Common myeloid progenitor, CD34-positive (primary cell): ENCODE measurements around the gene UBAP2L. TPM values are rescaled to one million over a fixed set of nuclear protein-coding genes. Genes with fewer than 3 reads are reported as not detected.

Experiments
- CTCF ChIA-PET: fragments of 350-600 bp; sonication (Branson Sonifier 250); formaldehyde crosslinking; loops from one replicate; lab custom pipeline; 2021; ENCODE audit warnings: antibody characterized with exemption; lab: Charles Lee
- POLR2A ChIA-PET: fragments of 350-600 bp; sonication (Branson Sonifier 250); formaldehyde crosslinking; loops from one replicate; lab custom pipeline; 2021; ENCODE audit warnings: antibody characterized with exemption; lab: Charles Lee
- DNase-seq, 3 donors: peaks; one replicate each; pipeline versions ENCODE4 v3.0.0 to v3.0.0-alpha.2; 2013
- H3K27ac ChIP-seq, 2 experiments: 1 replicate in 1 of 2; 2 replicates in 1 of 2; pipeline ENCODE4 v1.7.0; 2013; ENCODE audit warnings: inconsistent platforms in 2 of 2, low read length in 2 of 2, mild to moderate bottlenecking in 2 of 2, low read depth in 1 of 2, moderate library complexity in 1 of 2; ENCODE audit not compliant: severe bottlenecking in 2 of 2, insufficient read depth in 1 of 2, poor library complexity in 1 of 2
- H3K27me3 ChIP-seq, 5 experiments: replicated peaks in 2 of 5; 1 replicate in 3 of 5; 2 replicates in 2 of 5; pipeline versions ENCODE4 v1.6.1 to v1.7.0; 2013; ENCODE audit warnings: low read length in 4 of 5, mild to moderate bottlenecking in 2 of 5, moderate library complexity in 2 of 5, inconsistent platforms in 1 of 5; ENCODE audit not compliant: insufficient read depth in 5 of 5, control insufficient read depth in 4 of 5
- H3K36me3 ChIP-seq, 4 experiments: 1 replicate in 2 of 4; 2 replicates in 2 of 4; pipeline versions ENCODE4 v1.6.1 to v1.7.0; 2013; ENCODE audit warnings: low read length in 3 of 4, control low read depth in 1 of 4, mild to moderate bottlenecking in 1 of 4; ENCODE audit not compliant: control insufficient read depth in 4 of 4, insufficient read depth in 4 of 4
- H3K4me1 ChIP-seq, 4 experiments: 1 replicate in 3 of 4; 2 replicates in 1 of 4; pipeline versions ENCODE4 v1.6.1 to v1.7.1; 2013; ENCODE audit warnings: low read length in 3 of 4, mild to moderate bottlenecking in 3 of 4, control low read depth in 1 of 4, inconsistent platforms in 1 of 4, moderate library complexity in 1 of 4; ENCODE audit not compliant: control insufficient read depth in 4 of 4, insufficient read depth in 4 of 4; ENCODE audit errors: control extremely low read depth in 1 of 4
- H3K4me3 ChIP-seq, 7 experiments: 1 replicate in 4 of 7; 2 replicates in 3 of 7; pipeline versions ENCODE4 v1.5.1 to v1.7.0; 2013; ENCODE audit warnings: mild to moderate bottlenecking in 7 of 7, low read length in 6 of 7, moderate library complexity in 6 of 7, inconsistent platforms in 2 of 7, low read depth in 2 of 7, control low read depth in 1 of 7; ENCODE audit not compliant: insufficient read depth in 4 of 7, control insufficient read depth in 1 of 7; ENCODE audit errors: extremely low read depth in 1 of 7
- H3K9me3 ChIP-seq, 5 experiments: 1 replicate in 4 of 5; 2 replicates in 1 of 5; pipeline versions ENCODE4 v1.6.1 to v1.7.1; 2013; ENCODE audit warnings: low read length in 4 of 5, mild to moderate bottlenecking in 2 of 5, inconsistent platforms in 1 of 5, low read depth in 1 of 5, moderate library complexity in 1 of 5; ENCODE audit not compliant: control insufficient read depth in 4 of 5, insufficient read depth in 2 of 5; ENCODE audit errors: control extremely low read depth in 1 of 5
- WGBS: methylation state at CpG from one replicate; pipeline ENCODE4 v1.1.5; 2013; ENCODE audit not compliant: insufficient coverage; 5-methylcytosine and 5-hydroxymethylcytosine counted together
- polyA plus RNA-seq: library from polyadenylated mRNA; unstranded; fragments of 120-200 nt; gene quantifications from one replicate; pipeline ENCODE4 v1.2.1, GENCODE V29; 2013

The UBAP2L gene
- 136 TPM for polyA plus RNA-seq

GRCh38 chr1:154220071-154220969 is at the start of gene UBAP2L:
Gene UBAP2L, plus strand, starts transcription at chr1:154220955. Its CDS starts 4,169 bp downstream, at chr1:154225124.
- Histone ChIP-seq H3K9me3 (no peaks in the 10 kb centered on the region), H3K27me3 (no peaks in the 10 kb centered on the region), H3K4me1 (peaks cover 28 to 42% (median 33%) of the 10 kb centered on the region in 4 experiments), H3K36me3 (peaks cover 8 to 36% (median 18%) of the 10 kb centered on the region in 4 experiments), H3K27ac (peak within 1 kb of the TSS; percentile 99), H3K4me3 (peak within 1 kb of the TSS; percentile 74 to 100 (median 95))
- ChIA-PET POLR2A (interaction anchor here (1.6 to 2.0 kb wide), 2 partner anchors 38 to 43 kb away, joined by 3 to 8 read pairs; no protein-coding TSS in a partner anchor), CTCF (interaction anchor here (1.3 kb wide), 1 partner anchor 16 kb away, joined by 3 read pairs; no protein-coding TSS in a partner anchor)
- DNase-seq: peak; percentile 99 to 100 (median 99)
- WGBS: under 1% methylated on average over 60 of the region's 73 CpGs

GRCh38 chr1:154171223-154171583 is 49.6 kb upstream of the UBAP2L start:
- peaks cover 43 to 88% (median 66%) of the 10 kb centered on the region in 4 experiments for H3K36me3 ChIP-seq
- POLR2A ChIA-PET: interaction anchor here (0.6 kb wide), 1 partner anchor 64 kb away, joined by 3 read pairs; no protein-coding TSS in a partner anchor
- peaks cover 7 to 14% (median 10%) of the 10 kb centered on the region in 4 experiments for H3K4me1 ChIP-seq
- no peaks in the 10 kb centered on the region for H3K9me3 ChIP-seq
- DNase-seq: no peak
- H3K27ac ChIP-seq: no peak overlapping the region
- H3K27me3 ChIP-seq: no peaks in the 10 kb centered on the region
- WGBS: 93% methylated on average over 2 of the region's 4 CpGs
- CTCF ChIA-PET: interaction anchor here (1.4 kb wide), 1 partner anchor 14 kb away, joined by 4 read pairs; no protein-coding TSS in a partner anchor
- H3K4me3 ChIP-seq: no peak overlapping the region

- no peak overlapping the region for H3K27ac ChIP-seq
- no peak for DNase-seq
- ChIA-PET POLR2A (no interaction called here), CTCF (interaction anchor here (1.4 kb wide), 1 partner anchor 15 kb away, joined by 4 read pairs; no protein-coding TSS in a partner anchor)
- peaks cover 11 to 20% (median 16%) of the 10 kb centered on the region in 4 experiments for H3K4me1 ChIP-seq
- no peak overlapping the region for H3K4me3 ChIP-seq
- WGBS: 96% methylated on average over 4 of the region's 5 CpGs
- H3K27me3 ChIP-seq: no peaks in the 10 kb centered on the region
- H3K9me3 ChIP-seq: no peaks in the 10 kb centered on the region
- H3K36me3 ChIP-seq: peaks cover 39 to 82% (median 64%) of the 10 kb centered on the region in 4 experiments
Observed at GRCh38 chr1:154171880-154172279, 48.9 kb upstream of the UBAP2L start.

- ChIA-PET POLR2A (interaction anchor here (1.1 kb wide), 1 partner anchor 8 kb away, joined by 3 read pairs; no protein-coding TSS in a partner anchor), CTCF (interaction anchor here (0.5 kb wide), 1 partner anchor 1124 kb away, joined by 4 read pairs; no protein-coding TSS in a partner anchor)
- no peak for DNase-seq
- no peaks in the 10 kb centered on the region for H3K27me3 ChIP-seq
- peaks cover 26 to 85% (median 49%) of the 10 kb centered on the region in 4 experiments for H3K36me3 ChIP-seq
- no peak overlapping the region for H3K4me3 ChIP-seq
- no peaks in the 10 kb centered on the region for H3K9me3 ChIP-seq
- whole genome bisulfite sequencing: 98% methylated on average over 4 of the region's 4 CpGs
- H3K27ac ChIP-seq: no peak overlapping the region
- H3K4me1 ChIP-seq: peaks cover 39 to 46% (median 44%) of the 10 kb centered on the region in 4 experiments
Observed at GRCh38 chr1:154174654-154175053, 46.1 kb upstream of the UBAP2L start.

GRCh38 chr1:154176337-154176736 is 44.4 kb upstream of the UBAP2L start:
- Histone ChIP-seq H3K36me3 (peaks cover 14 to 74% (median 36%) of the 10 kb centered on the region in 4 experiments), H3K27ac (peak overlapping the region; percentile 42 to 91), H3K9me3 (no peaks in the 10 kb centered on the region), H3K27me3 (no peaks in the 10 kb centered on the region), H3K4me3 (peak overlapping the region in 6 of 7 experiments; percentile 29 to 67 (median 50)), H3K4me1 (peaks cover 52 to 62% (median 60%) of the 10 kb centered on the region in 4 experiments)
- WGBS: no CpG with 5 or more reads among the region's 2 CpGs
- peak in 2 of 3 donors; percentile 53 to 56 for DNase-seq
- CTCF ChIA-PET: interaction anchor here (0.8 to 1.6 kb wide), 2 partner anchors 7 to 14 kb away, joined by 3 read pairs; no protein-coding TSS in a partner anchor
- POLR2A ChIA-PET: no interaction called here

GRCh38 chr1:154178013-154178412 is 42.7 kb upstream of the UBAP2L start:
- ChIA-PET CTCF (interaction anchor here (1.4 to 2.2 kb wide), 4 partner anchors 9 to 405 kb away, joined by 3 to 4 read pairs (median 4); partner anchors contain the start of gene HAX1), POLR2A (interaction anchor here (0.6 to 1.5 kb wide), 2 partner anchors 9 to 23 kb away, joined by 3 to 4 read pairs; partner anchors contain the start of gene NUP210L)
- no peaks in the 10 kb centered on the region for H3K27me3 ChIP-seq
- DNase-seq: peak in 2 of 3 donors; percentile 71 to 83
- H3K4me3 ChIP-seq: peak overlapping the region in 6 of 7 experiments; percentile 27 to 97 (median 64)
- H3K36me3 ChIP-seq: peaks cover 1 to 57% (median 20%) of the 10 kb centered on the region in 4 experiments
- H3K27ac ChIP-seq: peak overlapping the region; percentile 48 to 91
- WGBS: 0% methylated on average over 2 of the region's 2 CpGs
- H3K4me1 ChIP-seq: peaks cover 56 to 73% (median 66%) of the 10 kb centered on the region in 4 experiments
- H3K9me3 ChIP-seq: no peaks in the 10 kb centered on the region
